ENCODE measurements around the gene FAM163B.

FAM163B gene

GRCh38 chr9:133593587-133594253 lies 15.5 kb downstream of the FAM163B start:
- no peak for DNase-seq (ENCODE audit: low read depth)
- TF ChIP-seq CTCF (conservative IDR thresholded peaks at IDR 0.05; ENCODE audit: low read length): no peak
- no peak overlapping the region for H3K4me3 ChIP-seq (ENCODE audit: low read length)

GRCh38 chr9:133592731-133593409 lies 16.3 kb downstream of the FAM163B start:
- no peak overlapping the region for H3K4me3 ChIP-seq (ENCODE audit: low read length)
- TF ChIP-seq CTCF (conservative IDR thresholded peaks at IDR 0.05; ENCODE audit: low read length): peak; percentile 9; the same call in 1 of the 2 replicates
- no peak for DNase-seq (ENCODE audit: low read depth)

- H3K4me3 ChIP-seq (ENCODE audit: low read length): no peak overlapping the region
- no peak for TF ChIP-seq CTCF (conservative IDR thresholded peaks at IDR 0.05; ENCODE audit: low read length)
- DNase-seq (ENCODE audit: low read depth): no peak
These were observed 17.2 kb downstream of the FAM163B start for GRCh38 chr9:133591985-133592384.

GRCh38 chr9:133591116-133591910 lies 17.9 kb downstream of the FAM163B start:
- H3K4me3 ChIP-seq (ENCODE audit: low read length): no peak overlapping the region
- DNase-seq (ENCODE audit: low read depth): no peak
- no peak for TF ChIP-seq CTCF (conservative IDR thresholded peaks at IDR 0.05; ENCODE audit: low read length)

GRCh38 chr9:133590231-133590855 lies 18.8 kb downstream of the FAM163B start:
- no peak overlapping the region for H3K4me3 ChIP-seq (ENCODE audit: low read length)
- TF ChIP-seq CTCF (conservative IDR thresholded peaks at IDR 0.05; ENCODE audit: low read length): no peak
- DNase-seq (ENCODE audit: low read depth): no peak

- TF ChIP-seq CTCF (conservative IDR thresholded peaks at IDR 0.05; ENCODE audit: low read length): peak; percentile 10; the same call in 1 of the 2 replicates
- no peak for DNase-seq (ENCODE audit: low read depth)
These were observed 19.5 kb downstream of the FAM163B start for GRCh38 chr9:133589454-133590227.

More at GRCh38 chr9:133589454-133590227, 19.5 kb downstream of the FAM163B start:
- no peak overlapping the region for H3K4me3 ChIP-seq (ENCODE audit: low read length)

Data from AG10803 (cell line).